Hepatocyte (in vitro differentiated cells): Measurements from ENCODE around the gene ZSCAN26.

Experiments
- EZH2 ChIP-seq: fragments of 200-600 bp; sonication (generic); IDR thresholded peaks from 2 replicates; pipeline ENCODE4 v1.6.1; 2016; ENCODE audit warnings: antibody characterized with exemption, mild to moderate bottlenecking, borderline replicate concordance
- EZH2phosphoT487 ChIP-seq: fragments of 200-600 bp; sonication (generic); IDR thresholded peaks from one replicate; pipeline ENCODE4 v1.6.1; 2018; ENCODE audit warnings: antibody characterized with exemption, mild to moderate bottlenecking, low read depth, moderate library complexity; ENCODE audit not compliant: unreplicated experiment, severe bottlenecking
- TF ChIP-seq, protein P1 (sequence below): fragments of 200-600 bp; sonication (generic); IDR thresholded peaks from 2 replicates; pipeline ENCODE4 v1.5.1; 2016; ENCODE audit warnings: antibody characterized with exemption, mild to moderate bottlenecking; ENCODE audit not compliant: poor library complexity

GRCh38 chr6:28220257-28221133, 46.4 kb upstream of the ZSCAN26 start:
- no peak for TF ChIP-seq EZH2phosphoT487
- TF ChIP-seq, protein P1, sequence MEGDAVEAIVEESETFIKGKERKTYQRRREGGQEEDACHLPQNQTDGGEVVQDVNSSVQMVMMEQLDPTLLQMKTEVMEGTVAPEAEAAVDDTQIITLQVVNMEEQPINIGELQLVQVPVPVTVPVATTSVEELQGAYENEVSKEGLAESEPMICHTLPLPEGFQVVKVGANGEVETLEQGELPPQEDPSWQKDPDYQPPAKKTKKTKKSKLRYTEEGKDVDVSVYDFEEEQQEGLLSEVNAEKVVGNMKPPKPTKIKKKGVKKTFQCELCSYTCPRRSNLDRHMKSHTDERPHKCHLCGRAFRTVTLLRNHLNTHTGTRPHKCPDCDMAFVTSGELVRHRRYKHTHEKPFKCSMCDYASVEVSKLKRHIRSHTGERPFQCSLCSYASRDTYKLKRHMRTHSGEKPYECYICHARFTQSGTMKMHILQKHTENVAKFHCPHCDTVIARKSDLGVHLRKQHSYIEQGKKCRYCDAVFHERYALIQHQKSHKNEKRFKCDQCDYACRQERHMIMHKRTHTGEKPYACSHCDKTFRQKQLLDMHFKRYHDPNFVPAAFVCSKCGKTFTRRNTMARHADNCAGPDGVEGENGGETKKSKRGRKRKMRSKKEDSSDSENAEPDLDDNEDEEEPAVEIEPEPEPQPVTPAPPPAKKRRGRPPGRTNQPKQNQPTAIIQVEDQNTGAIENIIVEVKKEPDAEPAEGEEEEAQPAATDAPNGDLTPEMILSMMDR: no peak
- TF ChIP-seq EZH2: no peak
